ENCODE data around the gene CUL2. TPM values are rescaled to one million over a fixed set of nuclear protein-coding genes. Genes with fewer than 3 reads are reported as not detected.

CUL2 gene
- total and polyA plus RNA-seq, 2 experiments from 2014 or later: 17.2 to 38.3 TPM

DNA sequence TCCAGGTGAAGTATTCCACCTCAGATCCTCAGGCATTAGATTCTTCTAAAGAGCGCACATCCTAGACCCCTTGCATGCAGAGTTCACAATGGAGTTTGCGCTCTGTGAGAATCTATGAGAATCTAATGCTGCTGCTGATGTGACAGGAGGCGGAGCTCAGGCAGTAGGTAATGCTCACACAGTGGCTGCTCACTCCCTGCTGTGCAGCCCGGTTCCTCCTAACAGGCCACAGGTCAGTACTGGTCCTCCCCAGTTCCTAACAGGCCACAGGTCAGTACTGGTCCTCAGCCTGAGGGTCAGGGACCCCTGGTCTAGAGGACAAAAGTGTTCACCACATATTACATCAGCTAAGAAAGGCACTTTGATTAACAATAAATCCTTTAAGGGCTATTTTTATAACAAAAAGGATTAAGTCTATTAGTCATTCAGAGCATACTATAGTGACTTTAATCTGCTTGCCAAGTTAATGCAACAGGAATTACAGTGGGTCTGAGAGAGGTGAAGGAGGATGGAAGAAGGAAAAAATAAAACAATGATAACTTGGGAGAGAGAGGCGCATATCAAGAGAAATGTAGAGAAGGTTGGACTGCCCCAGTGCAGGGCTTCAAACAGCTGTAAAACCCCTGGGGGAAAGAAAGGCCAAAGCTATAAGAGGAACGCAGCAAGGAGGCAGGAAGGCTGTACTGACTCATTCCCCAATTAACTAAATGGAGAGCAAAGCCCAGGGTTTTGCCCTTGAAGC lies 49.2 kb downstream of the CUL2 start:
- peak; percentile 97 for ATAC-seq
- H3K9me2 ChIP-seq (ENCODE audit: insufficient read depth): no peaks in the 10 kb centered on the region

DNA sequence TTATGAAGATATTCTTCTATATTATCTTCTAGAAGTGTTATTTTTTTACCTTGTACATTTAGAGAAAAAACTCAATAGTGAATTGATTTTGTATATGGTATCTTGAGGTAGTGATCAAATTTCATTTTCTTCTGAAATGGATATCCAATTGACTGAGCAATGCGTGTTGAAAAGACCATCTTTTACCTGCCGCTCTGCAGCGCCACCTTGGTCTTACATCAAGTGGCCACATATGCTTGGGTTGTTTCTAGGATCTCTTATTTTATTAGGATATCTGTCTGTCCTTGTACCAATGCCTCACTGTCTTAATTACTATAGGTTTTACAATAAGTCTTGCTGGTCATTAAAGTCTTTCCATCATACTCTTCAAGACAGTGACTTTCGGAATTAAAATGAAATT lies 53.0 kb downstream of the CUL2 start:
- Histone ChIP-seq H3K4me3 (no peak overlapping the region), H3F3A (replicated peaks; ENCODE audit: low read depth) (no peaks in the 10 kb centered on the region), H3K27me3 (ENCODE audit: insufficient read depth) (no peaks in the 10 kb centered on the region), H3K27ac (ENCODE audit: low read depth) (no peak overlapping the region), H2AFZ (no peak overlapping the region), H3K79me2 (replicated peaks; ENCODE audit: insufficient read depth) (no peaks in the 10 kb centered on the region), H3K4me1 (ENCODE audit: insufficient read depth) (peaks cover 14% of the 10 kb centered on the region), H4K20me1 (replicated peaks; ENCODE audit: insufficient read depth) (0 out of 2 replicates have a peak, but pooled peaks cover 4% of the 10 kb centered on the region), H3K9me2 (ENCODE audit: insufficient read depth) (no peaks in the 10 kb centered on the region), H3K36me3 (ENCODE audit: insufficient read depth) (no peaks in the 10 kb centered on the region), H3K4me2 (no peak overlapping the region)
- Mint-ChIP-seq H3K4me1 (peaks cover 15% of the 10 kb centered on the region), H3K4me3 (no peak overlapping the region), H3K27me3 (ENCODE audit: insufficient read depth, low read depth, poor library complexity) (peaks cover 1% of the 10 kb centered on the region), H3K27ac (no peak overlapping the region), H3K36me3 (ENCODE audit: low read depth) (peaks cover 14% of the 10 kb centered on the region; the same call in 2 of the 3 replicates), H3K9me3 (no peaks in the 10 kb centered on the region)
- no peak for TF ChIP-seq NANOG (IDR thresholded peaks at IDR 0.05; ENCODE audit: borderline replicate concordance)
- TF ChIP-seq, protein P1, sequence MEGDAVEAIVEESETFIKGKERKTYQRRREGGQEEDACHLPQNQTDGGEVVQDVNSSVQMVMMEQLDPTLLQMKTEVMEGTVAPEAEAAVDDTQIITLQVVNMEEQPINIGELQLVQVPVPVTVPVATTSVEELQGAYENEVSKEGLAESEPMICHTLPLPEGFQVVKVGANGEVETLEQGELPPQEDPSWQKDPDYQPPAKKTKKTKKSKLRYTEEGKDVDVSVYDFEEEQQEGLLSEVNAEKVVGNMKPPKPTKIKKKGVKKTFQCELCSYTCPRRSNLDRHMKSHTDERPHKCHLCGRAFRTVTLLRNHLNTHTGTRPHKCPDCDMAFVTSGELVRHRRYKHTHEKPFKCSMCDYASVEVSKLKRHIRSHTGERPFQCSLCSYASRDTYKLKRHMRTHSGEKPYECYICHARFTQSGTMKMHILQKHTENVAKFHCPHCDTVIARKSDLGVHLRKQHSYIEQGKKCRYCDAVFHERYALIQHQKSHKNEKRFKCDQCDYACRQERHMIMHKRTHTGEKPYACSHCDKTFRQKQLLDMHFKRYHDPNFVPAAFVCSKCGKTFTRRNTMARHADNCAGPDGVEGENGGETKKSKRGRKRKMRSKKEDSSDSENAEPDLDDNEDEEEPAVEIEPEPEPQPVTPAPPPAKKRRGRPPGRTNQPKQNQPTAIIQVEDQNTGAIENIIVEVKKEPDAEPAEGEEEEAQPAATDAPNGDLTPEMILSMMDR (conservative IDR thresholded peaks at IDR 0.05; ENCODE audit: low read depth in 2 of 2): peak; percentile 48 to 59
- ATAC-seq: no peak
- peak; percentile 45 for DNase-seq (ENCODE audit: low spot score)

More for the DNA sequence above, 49.2 kb downstream of the CUL2 start:
- peak; percentile 57 for DNase-seq (ENCODE audit: low spot score)
- Mint-ChIP-seq H3K9me3 (no peaks in the 10 kb centered on the region), H3K27ac (peak overlapping the region; percentile 1), H3K36me3 (ENCODE audit: low read depth) (peaks cover 20% of the 10 kb centered on the region), H3K27me3 (ENCODE audit: insufficient read depth, low read depth, poor library complexity) (peaks cover 1% of the 10 kb centered on the region), H3K4me1 (peaks cover 15% of the 10 kb centered on the region), H3K4me3 (no peak overlapping the region)
- no peak for TF ChIP-seq POLR2AphosphoS5 (IDR thresholded peaks at IDR 0.05; ENCODE audit: low read depth)
- TF ChIP-seq EZH2phosphoT487 (IDR thresholded peaks at IDR 0.05; ENCODE audit: unreplicated experiment): no peak
- no peak for TF ChIP-seq JUNB (IDR thresholded peaks at IDR 0.05; ENCODE audit: unreplicated experiment)
- no peak for TF ChIP-seq EZH2 (IDR thresholded peaks at IDR 0.05; ENCODE audit: low read depth, unreplicated experiment)
- no peak for TF ChIP-seq NANOG (IDR thresholded peaks at IDR 0.05; ENCODE audit: borderline replicate concordance)
- TF ChIP-seq ZNF114 (CRISPR knock-in tag; IDR thresholded peaks at IDR 0.05): no peak
- TF ChIP-seq, protein P1 (conservative IDR thresholded peaks at IDR 0.05; ENCODE audit: low read depth in 2 of 2): no peak
- peaks cover 14% of the 10 kb centered on the region for H3K4me1 ChIP-seq (ENCODE audit: insufficient read depth)
- no peaks in the 10 kb centered on the region for H3K36me3 ChIP-seq (ENCODE audit: insufficient read depth)
- peaks cover 4% of the 10 kb centered on the region; the same call in 1 of the 2 replicates for H4K20me1 ChIP-seq (replicated peaks; ENCODE audit: insufficient read depth)
- no peaks in the 10 kb centered on the region for H3K27me3 ChIP-seq (ENCODE audit: insufficient read depth)
- H2AFZ ChIP-seq: no peak overlapping the region
- peak overlapping the region; percentile 79 for H3K27ac ChIP-seq (ENCODE audit: low read depth)
- H3K4me3 ChIP-seq: no peak overlapping the region
- no peaks in the 10 kb centered on the region for H3K79me2 ChIP-seq (replicated peaks; ENCODE audit: insufficient read depth)
- H3K4me2 ChIP-seq: peak overlapping the region; percentile 37
- H3F3A ChIP-seq (replicated peaks; ENCODE audit: low read depth): no peaks in the 10 kb centered on the region

Measured in GM23338 (cell line).